Suprapubic skin (tissue), 4 donors: Measurements from ENCODE around the gene MINK1. TPM values are rescaled to one million over a fixed set of nuclear protein-coding genes. Genes with fewer than 3 reads are reported as not detected.
"Not testable (repeated sequence)": the region's sequence is repeated elsewhere in the genome, so short reads cannot be mapped to it uniquely, and the experiment has no call there.

Experiments
- DNase-seq, 2 donors: peaks; one replicate each; pipeline ENCODE4 v3.0.0-alpha.2; 2019; ENCODE audit warnings: low spot score in 2 of 2
- H3K27ac ChIP-seq: fragments of 200-600 bp; sonication (generic); one replicate; pipeline ENCODE4 v1.5.1; 2019
- H3K27me3 ChIP-seq: fragments of 200-600 bp; sonication (generic); one replicate; pipeline ENCODE4 v1.5.1; 2019
- H3K36me3 ChIP-seq: fragments of 200-600 bp; sonication (generic); one replicate; pipeline ENCODE4 v1.5.1; 2019
- H3K4me1 ChIP-seq: fragments of 200-600 bp; sonication (generic); one replicate; pipeline ENCODE4 v1.5.1; 2019
- H3K4me3 ChIP-seq: fragments of 200-600 bp; sonication (generic); one replicate; pipeline ENCODE4 v1.5.1; 2019; ENCODE audit warnings: mild to moderate bottlenecking
- H3K9me3 ChIP-seq: fragments of 200-600 bp; sonication (generic); one replicate; pipeline ENCODE4 v1.5.1; 2019
- CTCF ChIP-seq, 2 donors: fragments of 200-600 bp in 1 of 2; fragments of 450-650 bp in 1 of 2; sonication (generic) in 1 of 2; IDR thresholded peaks; one replicate each; pipeline ENCODE4 v1.5.1; 2016 to 2019; ENCODE audit warnings: antibody characterized with exemption in 2 of 2, mild to moderate bottlenecking in 1 of 2, moderate library complexity in 1 of 2
- EP300 ChIP-seq: sonication (generic); formaldehyde crosslinking; IDR thresholded peaks from one replicate; pipeline ENCODE4 v1.6.1; 2017; ENCODE audit warnings: antibody characterized with exemption
- POLR2A ChIP-seq, 2 donors: fragments of 450-650 bp; IDR thresholded peaks; one replicate each; pipeline ENCODE4 v1.6.1; 2017; ENCODE audit warnings: antibody characterized with exemption in 2 of 2, mild to moderate bottlenecking in 2 of 2, moderate library complexity in 2 of 2
- POLR2AphosphoS5 ChIP-seq, 3 donors: sonication (generic); formaldehyde crosslinking; IDR thresholded peaks; one replicate each; pipeline ENCODE4 v1.6.1; 2017; ENCODE audit warnings: antibody characterized with exemption in 3 of 3
- WGBS: methylation state at CpG from one replicate; pipeline ENCODE4 v1.1.5; 2018; 5-methylcytosine and 5-hydroxymethylcytosine counted together
- total RNA-seq, 4 donors: library from RNA; depleted of rRNA; stranded (reverse); fragments of >200 nt; gene quantifications; one replicate each; pipeline ENCODE4 v1.1.0, GENCODE V29; 2016

MINK1 gene
- total RNA-seq, 4 donors from 2014 or later, result 141 to 352 (median 169) TPM

GRCh38 chr17:4913994-4914393 is 80.9 kb downstream of the MINK1 start:
- Histone ChIP-seq H3K27ac (no peak overlapping the region), H3K9me3 (no peaks in the 10 kb centered on the region), H3K4me1 (peaks cover 9% of the 10 kb centered on the region), H3K4me3 (no peak overlapping the region), H3K27me3 (no peaks in the 10 kb centered on the region), H3K36me3 (no peaks in the 10 kb centered on the region)
- WGBS, result 71% methylated on average over 1 of the region's 1 CpG
- no peak for DNase-seq
- TF ChIP-seq POLR2A (IDR thresholded peaks at IDR 0.05) (no peak), EP300 (no peak), CTCF (IDR thresholded peaks at IDR 0.05) (no peak), POLR2AphosphoS5 (IDR thresholded peaks at IDR 0.05) (no peak)

DNA sequence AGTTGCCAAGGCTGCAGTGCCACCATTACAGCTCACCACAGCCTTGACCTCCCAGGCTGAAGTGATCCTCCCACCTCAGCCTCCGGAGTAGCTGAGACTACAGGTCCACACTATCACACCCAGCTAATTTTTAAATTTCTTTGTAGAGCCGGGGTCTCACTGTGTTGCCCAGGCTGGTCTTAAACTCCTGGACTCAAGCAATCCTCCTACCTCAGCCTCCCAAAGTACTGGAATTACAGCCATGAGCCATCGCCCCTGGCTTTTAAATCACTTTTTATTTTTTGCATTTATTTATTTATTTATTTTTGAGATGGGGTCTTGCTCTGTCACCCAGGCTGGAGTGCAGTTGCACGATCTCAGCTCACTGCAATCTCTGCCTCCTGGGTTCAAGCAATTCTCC is 81.4 kb downstream of the MINK1 start:
- H3K4me1 ChIP-seq, DNase-seq, H3K27ac ChIP-seq, H3K9me3 ChIP-seq, H3K27me3 ChIP-seq, H3K4me3 ChIP-seq, H3K36me3 ChIP-seq: not testable (repeated sequence)
- 96% methylated on average over 4 of the region's 4 CpGs for WGBS

DNA sequence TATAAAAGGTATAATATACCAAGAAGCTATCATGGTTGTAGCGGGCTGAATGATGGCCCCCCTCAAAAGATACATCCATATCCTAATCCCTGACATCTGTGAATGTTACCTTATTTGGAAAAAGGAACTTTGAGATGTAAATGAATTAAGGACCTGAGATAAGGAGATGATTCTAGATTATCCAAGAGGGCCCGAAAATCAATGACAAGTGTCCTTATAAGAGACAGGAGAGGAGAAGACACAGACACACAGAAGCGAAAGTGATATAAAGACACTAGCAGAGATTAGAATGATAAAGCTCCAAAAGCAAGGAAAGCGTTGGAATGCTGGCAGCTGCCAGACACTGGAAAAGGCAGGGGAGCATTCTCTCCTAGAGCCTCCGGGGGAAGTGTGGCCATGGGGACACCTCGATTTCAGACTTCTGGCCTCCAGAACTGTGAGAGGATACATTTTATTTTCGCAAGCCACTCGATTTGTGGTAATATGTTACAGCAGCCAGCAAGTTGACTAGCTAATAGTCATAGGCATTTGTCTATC is 86.4 kb downstream of the MINK1 start:
- no peak overlapping the region for H3K4me3 ChIP-seq
- H3K27me3 ChIP-seq, result no peaks in the 10 kb centered on the region
- TF ChIP-seq CTCF (IDR thresholded peaks at IDR 0.05) (no peak), POLR2AphosphoS5 (IDR thresholded peaks at IDR 0.05) (no peak), POLR2A (IDR thresholded peaks at IDR 0.05) (no peak), EP300 (no peak)
- no peak overlapping the region for H3K27ac ChIP-seq
- WGBS, result 54% methylated on average over 8 of the region's 8 CpGs
- no peaks in the 10 kb centered on the region for H3K36me3 ChIP-seq
- H3K4me1 ChIP-seq, result no peaks in the 10 kb centered on the region
- no peak for DNase-seq
- no peaks in the 10 kb centered on the region for H3K9me3 ChIP-seq

DNA sequence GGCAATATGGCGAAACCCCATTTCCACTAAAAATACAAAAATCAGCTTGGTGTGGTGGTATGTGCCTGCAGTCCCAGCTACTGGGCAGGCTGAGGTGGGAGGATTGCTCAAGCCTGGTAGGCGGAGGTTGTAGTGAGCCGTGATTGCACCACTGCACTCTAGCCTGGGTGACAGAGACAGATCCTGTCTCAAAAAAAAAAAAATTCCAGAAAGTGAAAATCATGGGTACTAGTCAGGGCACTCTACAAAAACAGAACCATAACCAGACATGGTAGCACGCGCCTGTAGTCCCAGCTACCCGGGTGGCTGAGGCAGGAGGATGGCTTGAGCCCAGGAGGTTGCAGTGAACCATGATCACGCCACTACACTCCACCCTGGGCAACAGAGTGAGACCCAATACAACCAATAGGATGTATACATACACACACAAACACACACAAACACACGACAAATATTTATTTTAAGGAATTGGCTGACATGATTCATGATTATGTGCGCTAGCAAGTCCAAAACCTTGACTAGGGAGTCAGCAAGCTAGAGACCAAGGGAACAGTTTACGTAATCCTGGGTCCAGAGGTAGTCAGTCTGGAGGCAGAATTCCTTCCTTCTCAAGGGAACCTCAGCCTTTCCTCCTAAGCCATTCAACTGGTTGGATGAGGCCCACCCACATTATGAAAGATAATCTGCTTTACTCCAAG is 87.4 kb downstream of the MINK1 start:
- 78% methylated on average over 10 of the region's 10 CpGs for WGBS
- TF ChIP-seq EP300 (no peak), POLR2AphosphoS5 (IDR thresholded peaks at IDR 0.05) (no peak), POLR2A (IDR thresholded peaks at IDR 0.05) (no peak), CTCF (IDR thresholded peaks at IDR 0.05) (no peak)
- DNase-seq, result no peak
- Histone ChIP-seq H3K27ac (no peak overlapping the region), H3K9me3 (no peaks in the 10 kb centered on the region), H3K36me3 (no peaks in the 10 kb centered on the region), H3K4me3 (no peak overlapping the region), H3K4me1 (no peaks in the 10 kb centered on the region), H3K27me3 (no peaks in the 10 kb centered on the region)

DNA sequence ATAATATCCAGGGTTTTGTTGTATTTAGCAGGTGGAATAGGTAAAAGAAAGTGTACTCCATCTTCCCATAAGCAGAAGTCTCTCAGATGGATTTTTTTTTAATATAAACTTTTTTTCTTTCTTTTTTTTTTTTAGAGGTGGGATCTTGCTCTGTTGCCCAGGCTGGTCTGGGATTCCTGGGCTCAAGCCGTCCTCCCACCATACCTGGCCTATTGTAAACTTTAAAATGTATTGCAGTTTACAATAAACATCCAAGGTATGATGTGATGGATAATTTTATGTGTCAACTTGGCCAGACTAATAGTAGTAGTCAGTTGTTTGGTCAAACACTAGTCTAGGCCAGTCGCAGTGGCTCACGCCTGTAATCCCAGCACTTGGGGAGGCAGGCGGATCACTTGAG is 88.2 kb downstream of the MINK1 start:
- TF ChIP-seq CTCF (IDR thresholded peaks at IDR 0.05), result no peak
- TF ChIP-seq POLR2AphosphoS5 (IDR thresholded peaks at IDR 0.05), result no peak
- no peak for TF ChIP-seq POLR2A (IDR thresholded peaks at IDR 0.05)
- TF ChIP-seq EP300, result no peak
- no peaks in the 10 kb centered on the region for H3K4me1 ChIP-seq
- DNase-seq, result no peak
- H3K4me3 ChIP-seq, result no peak overlapping the region
- no peak overlapping the region for H3K27ac ChIP-seq
- H3K9me3 ChIP-seq, result no peaks in the 10 kb centered on the region
- no peaks in the 10 kb centered on the region for H3K27me3 ChIP-seq
- 95% methylated on average over 4 of the region's 4 CpGs for WGBS
- H3K36me3 ChIP-seq, result no peaks in the 10 kb centered on the region

DNA sequence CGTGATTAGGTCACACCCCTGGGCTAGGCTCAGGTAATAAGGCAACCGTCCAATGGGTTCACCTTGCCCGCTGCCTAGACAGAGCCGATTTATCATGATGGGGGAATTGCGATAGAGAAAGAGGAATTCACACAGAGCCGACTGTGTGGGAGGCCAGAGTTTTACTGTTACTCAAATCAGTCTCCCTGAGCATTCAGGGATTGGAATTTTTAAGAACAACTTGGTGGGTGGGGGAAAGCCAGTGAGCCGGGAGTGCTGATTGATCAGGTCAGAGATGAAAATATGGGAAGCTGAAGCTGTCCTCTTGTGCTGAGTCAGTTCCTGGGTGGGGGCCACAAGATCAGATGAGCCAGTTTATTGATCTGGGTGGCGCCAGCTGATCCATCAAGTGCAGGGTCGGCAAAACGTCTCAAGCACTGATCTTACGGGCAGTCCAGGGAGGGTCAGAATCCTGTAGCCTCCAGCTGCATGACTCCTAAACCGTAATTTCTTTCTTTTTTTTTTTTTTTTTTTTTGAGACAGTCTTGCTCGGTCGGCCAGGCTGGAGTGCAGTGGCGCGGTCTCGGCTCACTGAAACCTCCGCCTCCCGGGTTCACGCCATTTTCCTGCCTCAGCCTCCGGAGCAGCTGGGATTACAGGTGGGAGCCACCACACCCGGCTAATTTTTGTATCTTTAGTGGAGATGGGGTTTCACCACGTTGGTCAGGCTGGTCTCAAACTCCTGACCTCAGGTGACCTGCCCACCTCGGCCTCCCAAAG is 93.6 kb downstream of the MINK1 start:
- H3K4me1 ChIP-seq, H3K4me3 ChIP-seq, H3K9me3 ChIP-seq, H3K27ac ChIP-seq, H3K36me3 ChIP-seq, H3K27me3 ChIP-seq: not testable (repeated sequence)
- 88% methylated on average over 22 of the region's 24 CpGs for WGBS
- DNase-seq, result peak in 1 of 2 donors; percentile 28
